GM18498 (cell line): ENCODE measurements around the gene ZBED4.

ENCODE experiments used
- ATAC-seq: cut with Tn5 transposase; IDR thresholded peaks from one replicate; pipeline ENCODE4 v1.9.1; 2021; ENCODE audit warnings: mild to moderate bottlenecking, moderate library complexity; ENCODE audit not compliant: unreplicated experiment

Gene ZBED4

DNA sequence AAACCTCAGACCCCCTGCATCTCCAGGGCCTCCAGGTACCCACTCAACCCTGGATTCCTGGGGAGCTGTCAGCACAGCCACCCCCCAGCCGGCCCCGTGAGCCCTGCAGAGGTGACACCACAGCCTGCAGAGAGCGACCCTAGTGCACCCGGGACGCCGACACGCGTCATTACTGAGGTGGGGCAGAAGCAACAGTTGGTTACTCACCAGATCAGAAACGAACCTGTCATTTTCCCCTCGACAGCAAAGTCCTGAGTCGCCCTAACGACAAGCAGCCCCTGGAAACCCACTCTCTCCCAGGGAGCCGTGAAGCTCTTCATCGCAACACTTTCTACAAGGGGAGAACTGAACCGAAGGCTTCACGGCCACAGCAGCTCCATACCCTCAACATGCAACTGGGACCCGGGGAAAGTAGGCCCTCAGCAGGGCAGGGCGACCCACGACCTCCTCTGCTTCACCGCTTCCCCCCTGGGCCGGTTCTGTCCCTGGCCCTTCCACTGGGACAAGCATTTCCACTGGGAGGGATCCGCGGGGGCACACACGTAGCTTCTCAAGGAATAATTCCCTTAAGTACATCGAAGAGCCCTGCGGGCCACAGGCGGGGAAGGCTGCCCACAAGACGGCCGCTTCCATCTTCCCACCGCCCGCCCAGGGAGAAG lies 27.6 kb upstream of the ZBED4 start:
- ATAC-seq = no peak

DNA sequence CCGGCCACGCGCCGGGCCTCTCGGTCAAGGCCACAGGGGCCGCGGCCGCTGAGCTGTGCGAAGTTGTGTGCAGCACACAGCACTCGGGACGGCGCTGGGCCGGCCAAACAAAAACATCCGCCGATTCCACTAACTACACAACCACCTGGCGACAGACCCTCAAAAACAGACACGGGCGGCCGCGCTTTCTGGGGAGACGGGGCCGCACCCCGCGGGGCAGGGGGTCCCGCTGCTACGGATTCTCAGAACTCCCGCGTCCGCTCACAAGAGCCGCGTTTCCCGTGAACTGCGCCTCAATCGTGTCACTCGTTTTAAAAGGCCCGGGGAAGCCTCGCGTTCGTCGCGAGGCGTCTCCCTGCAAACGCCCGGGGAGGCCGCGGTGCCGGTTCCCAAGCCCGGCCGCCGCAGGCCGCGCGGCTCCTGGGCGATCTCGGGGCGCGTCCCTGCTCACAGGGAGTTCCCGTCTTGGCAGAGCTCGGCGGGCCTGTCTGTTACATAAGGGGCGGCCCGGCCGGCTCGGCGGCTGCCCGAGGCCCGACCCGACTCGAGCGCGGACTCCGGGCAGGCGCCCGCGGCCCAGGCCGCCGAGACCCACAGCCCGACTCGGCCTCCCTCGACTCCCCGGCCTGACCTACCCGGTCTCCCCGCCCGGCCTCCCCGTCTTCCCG lies 26.9 kb upstream of the ZBED4 start:
- ATAC-seq = peak; percentile 27

- peak; percentile 26 for ATAC-seq
These were observed 26.3 kb upstream of the ZBED4 start for GRCh38 chr22:49827271-49827852.

DNA sequence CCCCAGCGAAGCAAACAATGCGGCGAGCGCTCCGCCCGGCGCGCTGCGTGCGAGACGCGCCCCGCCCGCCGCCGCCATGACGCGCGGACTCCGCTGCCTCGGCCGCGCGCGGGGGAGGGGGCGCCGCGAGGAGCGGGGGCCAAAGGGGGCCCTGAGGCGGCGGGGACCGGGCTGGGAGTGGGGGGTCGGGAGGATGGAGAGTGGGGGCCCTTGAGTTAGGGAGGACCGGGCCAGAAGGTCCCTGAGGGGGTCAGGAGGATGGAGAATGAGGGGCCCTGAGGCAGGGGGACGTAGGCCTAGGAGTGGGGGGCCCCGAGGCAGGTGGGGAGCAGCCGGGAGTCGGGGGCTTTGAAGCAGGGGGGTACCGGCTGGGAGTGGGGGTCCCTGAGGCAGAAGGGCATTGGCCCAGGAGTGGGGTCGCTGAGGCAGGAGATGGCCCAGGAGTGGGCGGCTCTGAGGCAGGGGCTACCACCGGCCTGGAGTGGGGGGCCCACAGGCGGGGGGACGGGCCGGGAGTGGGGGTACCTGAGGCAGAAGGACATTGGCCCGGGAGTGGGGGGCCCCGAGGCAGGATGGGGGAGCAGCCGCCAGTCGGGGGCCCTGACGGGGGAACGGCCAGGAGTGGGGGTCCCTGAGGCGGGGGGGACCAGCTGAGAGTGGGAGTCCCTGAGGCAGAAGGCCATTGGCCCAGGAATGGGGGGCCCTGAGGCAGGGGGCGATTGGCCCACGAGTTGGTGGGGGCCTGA lies 25.6 kb upstream of the ZBED4 start, which contains the start of gene BRD1:
TSS of gene BRD1 (minus strand) at position 21 of the 746 bp plus-strand sequence. CDS start 3,556 bp downstream, outside the sequence.
- ATAC-seq = peak; percentile 50

DNA sequence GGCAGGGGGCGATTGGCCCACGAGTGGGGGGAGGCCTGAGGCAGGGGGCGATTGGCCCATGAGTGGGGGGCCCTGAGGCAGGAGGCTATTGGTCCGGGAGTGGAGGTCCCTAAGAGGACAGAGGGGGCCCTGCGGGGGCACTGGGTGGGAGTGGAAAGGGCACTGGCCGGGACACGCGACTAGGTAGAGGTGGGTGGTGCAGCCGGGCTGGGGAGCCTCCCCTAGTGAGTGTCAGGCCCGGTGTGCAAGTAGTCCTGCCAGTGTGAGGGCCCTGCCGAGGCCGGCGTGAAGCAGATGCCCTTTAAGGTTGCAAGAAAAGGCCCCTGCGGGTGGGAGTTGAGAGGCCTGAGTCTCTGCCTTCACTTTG lies 25.1 kb upstream of the ZBED4 start:
- ATAC-seq = no peak

- ATAC-seq = no peak
These were observed 24.4 kb upstream of the ZBED4 start for GRCh38 chr22:49829044-49829853.

DNA sequence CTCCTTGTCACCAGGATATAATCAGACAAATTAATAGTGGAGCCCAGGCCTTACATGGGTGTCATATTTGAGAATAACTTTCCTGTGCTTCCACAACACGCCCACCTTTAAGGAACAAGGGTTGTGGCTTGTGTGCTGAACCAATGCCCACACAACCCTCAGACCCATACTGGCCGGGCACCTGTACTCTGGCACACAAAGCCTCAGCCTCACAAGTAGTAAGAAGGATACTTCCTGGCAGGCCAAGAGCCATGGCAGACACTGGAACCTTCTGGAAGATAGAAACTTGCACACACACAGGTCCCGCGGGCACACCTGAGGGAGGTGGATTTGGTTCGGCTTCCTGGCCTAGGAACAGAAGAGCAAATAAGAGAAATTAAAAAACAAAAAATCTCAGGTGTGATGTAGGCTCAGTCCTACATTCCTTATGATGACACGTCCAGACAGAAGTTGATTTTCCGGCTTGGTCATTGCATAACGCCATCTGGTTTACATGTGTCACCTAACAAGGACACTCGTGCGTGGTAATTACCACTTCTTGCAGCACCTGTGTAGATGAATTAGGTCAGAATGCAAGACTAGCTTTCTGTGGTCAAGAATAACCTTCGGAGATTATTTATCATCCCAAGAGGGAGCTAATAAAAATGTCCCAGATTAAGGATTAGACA lies 20.2 kb upstream of the ZBED4 start:
- no peak for ATAC-seq

DNA sequence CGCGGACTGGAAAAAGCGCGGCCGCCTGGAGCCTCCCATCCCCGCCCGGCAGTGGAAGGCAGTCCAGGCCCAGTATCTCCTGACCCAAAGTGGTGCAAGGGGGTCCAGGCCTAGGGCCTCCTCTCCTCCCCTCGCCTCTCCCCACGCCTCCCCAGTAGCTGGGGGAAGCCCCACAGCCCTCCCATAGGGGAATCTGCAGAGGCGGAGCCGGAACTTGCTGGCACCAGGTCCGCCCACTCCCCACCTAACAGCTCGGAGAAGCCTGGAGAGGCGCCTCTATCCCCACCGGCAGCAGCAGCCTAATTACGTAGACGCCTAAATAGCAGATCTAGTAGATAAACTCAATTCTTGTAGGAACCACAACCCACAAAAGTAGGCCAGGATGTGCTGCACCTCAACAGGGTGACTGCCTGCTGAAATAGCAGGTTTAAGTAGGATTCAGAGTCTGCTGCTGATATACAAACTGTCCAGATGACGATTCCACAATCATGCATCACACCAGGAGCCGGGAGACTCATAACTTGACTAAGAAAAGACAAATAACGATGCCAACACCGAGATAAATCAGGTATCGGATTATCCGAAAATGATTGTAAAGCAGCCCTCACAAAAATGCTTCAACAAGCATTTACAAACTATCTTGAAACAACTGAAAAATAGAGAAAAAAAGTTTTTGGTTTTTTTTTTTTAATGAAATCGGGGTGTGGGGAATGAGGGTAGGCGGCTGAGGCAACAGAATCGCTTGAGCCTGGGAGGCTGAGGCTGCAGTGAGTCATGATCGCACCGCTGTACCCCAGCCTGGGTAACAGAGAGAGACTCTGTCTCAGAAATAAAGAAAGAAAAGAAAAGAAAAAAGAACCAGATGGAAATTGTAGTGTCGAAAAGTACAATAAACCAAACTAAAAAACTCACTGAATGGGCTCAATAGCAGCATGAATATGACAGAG lies 14.6 kb upstream of the ZBED4 start:
- no peak for ATAC-seq

DNA sequence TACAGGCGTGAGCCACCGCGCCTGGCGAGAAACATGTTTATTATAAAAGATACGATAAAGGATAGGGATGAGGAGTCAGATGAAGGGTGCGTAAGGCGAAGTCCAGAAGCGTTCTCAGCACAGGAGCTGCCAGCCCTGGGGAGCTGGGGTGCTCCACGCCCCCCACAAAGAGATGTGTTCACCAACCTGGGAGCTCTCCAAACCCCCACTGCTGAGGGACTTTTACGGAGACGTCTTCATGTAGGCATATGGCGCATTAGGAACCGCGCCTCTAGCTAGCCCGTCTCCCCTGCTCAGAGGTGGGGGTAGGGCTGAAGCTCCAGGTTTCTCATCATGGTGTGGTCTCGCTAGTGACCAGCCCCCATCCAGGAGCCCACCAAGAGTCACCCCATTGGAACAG lies 8.4 kb upstream of the ZBED4 start:
- ATAC-seq = no peak

DNA sequence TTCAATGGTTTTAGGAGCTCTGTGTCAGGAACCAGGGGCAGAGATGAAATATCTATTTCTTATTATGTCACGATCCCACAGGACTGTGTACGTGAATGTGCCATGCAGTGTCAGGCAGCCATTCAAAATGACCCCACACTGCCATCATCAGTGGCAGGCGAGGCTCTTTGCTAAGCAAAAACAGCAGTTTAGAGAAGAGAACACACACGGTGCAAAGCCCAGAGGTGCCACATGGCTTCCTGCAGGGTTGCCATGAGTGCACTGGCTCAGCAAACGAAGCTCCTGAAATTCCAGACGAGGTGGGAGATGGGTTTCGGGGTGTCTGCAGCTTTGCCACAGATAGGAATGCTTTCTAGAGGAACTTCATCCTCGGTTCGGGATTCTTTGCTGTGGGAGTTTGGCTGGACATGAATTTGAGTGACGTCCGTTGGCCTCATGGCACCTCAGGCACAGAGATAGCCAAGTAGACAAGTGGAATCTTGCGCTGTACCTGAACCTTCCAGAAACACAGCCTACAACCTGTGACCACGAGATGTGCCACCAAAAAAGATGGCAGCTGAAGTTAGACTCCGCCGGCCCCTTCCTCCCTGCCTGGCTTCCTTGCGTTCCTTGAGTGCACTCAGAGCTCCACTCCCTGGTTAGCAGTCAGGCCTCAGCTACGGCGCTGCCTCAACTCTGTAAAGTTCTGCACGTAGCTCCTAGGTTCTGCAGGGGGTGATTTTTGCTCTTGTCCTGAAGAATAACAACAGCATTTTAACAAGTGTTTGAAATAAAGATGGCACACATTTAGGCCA lies 7.8 kb upstream of the ZBED4 start:
- ATAC-seq = no peak

GRCh38 chr22:49847751-49848689 lies 5.6 kb upstream of the ZBED4 start:
- ATAC-seq = no peak

DNA sequence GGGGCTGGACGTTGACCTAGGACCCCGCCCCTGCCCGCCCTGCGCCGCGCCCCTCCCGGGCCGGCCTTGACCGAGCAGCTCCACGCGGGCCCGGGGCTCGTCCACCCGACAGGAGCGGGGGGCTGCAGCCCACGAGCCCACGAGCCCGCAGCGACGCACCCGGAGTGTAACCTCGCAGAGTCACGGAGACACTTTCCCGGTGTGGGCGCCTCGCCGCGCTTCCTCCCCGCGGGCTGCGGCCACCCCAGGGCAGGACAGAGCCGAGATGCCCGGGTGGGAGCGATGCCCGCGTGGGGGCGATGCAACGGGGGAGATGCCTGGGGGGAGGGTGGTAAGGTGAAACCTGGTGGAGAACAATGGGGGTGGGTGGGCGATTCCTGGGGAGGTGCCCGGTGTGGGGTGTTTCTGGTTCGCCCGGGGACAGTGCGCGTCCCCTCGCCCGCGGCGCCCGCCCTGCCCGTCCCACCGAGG lies 4.9 kb upstream of the ZBED4 start:
- no peak for ATAC-seq

DNA sequence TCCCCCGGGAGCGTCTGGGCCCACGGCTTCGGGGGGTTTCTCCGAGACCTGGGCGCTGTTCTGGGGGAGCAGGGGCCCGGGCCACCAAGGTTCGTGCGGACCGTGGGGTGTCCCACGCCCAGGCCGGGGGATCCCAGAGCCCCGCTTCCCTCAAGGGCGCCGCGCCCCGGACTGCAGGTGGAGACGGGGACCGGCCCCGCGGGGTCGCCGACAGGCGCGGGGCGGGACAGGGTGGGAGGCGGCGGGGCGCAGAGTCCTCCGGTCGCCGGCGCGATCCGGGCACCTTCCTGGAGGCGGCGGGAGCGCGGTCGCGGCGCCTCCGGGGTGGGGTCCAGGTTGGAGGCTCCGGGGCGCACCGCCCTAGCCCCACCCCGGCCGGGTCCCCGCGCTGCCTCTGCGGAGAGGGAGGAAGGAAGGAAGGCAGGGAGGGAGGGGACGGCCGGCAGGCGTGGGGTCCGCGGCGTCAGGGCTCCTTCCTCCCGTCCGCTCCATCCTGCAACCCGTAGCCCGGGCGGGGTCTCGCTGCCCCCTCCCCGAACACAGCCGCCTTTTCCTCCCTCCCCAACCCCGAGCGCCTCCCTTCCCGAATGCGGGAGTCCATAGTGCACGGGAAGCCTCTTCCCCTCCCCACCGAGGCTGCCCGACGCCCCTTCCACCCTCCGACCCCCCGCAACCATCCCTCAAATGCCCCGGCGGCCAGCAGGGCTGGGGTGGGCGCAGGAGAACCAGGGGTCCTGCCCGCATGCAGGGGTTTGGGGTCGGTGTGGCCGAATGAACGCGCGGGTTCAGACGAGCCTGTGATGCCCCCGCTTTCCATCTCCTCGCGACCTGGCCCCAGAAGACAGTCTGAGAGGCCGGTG lies 4.3 kb upstream of the ZBED4 start:
- no peak for ATAC-seq

- ATAC-seq = no peak
These were observed 3.4 kb upstream of the ZBED4 start for GRCh38 chr22:49850021-49850911.
